ENCODE measurements around the gene AGRP. TPM values are rescaled to one million over a fixed set of nuclear protein-coding genes. Genes with fewer than 3 reads are reported as not detected.

The AGRP gene
- total RNA-seq, 1 experiment from 2014 or later, result not detected

DNA sequence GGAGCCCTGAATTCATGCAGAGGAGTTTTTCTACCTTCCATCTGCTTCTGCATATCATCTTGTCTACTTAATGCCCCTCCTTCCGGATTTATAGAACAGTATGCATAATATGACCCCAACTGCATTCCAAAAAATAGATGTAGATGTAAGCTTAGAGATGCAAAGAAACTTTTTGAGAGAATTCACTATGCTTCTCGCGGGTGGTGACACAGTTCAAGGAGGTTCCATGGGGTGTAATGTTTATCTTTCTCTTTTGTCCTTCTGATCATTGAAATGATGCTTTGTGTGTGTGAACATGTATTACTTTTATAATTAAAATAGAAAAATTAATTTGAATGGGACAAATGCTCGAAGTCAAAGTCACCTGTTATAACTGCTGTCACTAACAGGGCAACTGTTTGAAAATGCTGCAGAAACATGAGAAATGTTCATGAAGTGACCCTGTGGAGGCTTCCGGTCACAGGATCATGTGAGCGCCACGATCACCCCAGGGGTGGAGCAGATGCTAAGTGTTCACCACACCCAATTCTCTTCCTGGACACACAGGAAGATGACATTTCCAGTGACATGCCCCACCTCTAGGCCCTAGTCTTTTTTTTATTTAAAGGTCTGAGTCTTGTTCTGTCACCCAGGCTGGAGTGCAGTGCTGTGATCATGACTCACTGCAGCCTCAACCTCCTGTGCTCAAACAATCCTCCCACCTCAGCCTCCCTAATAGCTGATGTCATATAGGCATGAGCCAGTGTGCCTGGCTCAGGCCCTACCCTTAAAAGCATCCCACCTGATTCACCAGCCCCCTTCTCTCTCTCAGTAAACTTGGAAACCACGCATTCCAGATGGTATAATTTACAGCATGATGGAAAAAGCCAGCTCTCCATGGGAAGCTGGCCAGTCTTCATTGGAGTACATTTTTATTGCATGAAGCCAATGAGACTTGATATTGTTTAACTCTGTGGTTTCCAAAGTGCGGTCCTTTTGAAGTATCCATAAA lies 21.0 kb upstream of the AGRP start:
- intact Hi-C loops (cut with micrococcal nuclease; ENCODE audit: unreplicated experiment), result no loop called here
- Histone ChIP-seq H3K4me3 (ENCODE audit: low read depth, low read length) (no peak overlapping the region), H3K36me3 (ENCODE audit: control insufficient read depth, insufficient read depth, low read length) (no peaks in the 10 kb centered on the region), H3K27me3 (replicated peaks; ENCODE audit: control insufficient read depth, insufficient read depth, low read length) (no peaks in the 10 kb centered on the region), H3K9me3 (no peaks in the 10 kb centered on the region), H3K4me1 (no peaks in the 10 kb centered on the region)
- CTCF ChIA-PET, result interaction anchor here (0.6 to 0.7 kb wide), 3 partner anchors 9 to 23 kb away, joined by 3 to 5 read pairs (median 3); partner anchors contain the start of gene ATP6V0D1
- no TSS peak for BruUV-seq (replicated peaks)
- no peak overlapping the region for H3K4me3 Mint-ChIP-seq (ENCODE audit: unreplicated experiment)
- TF ChIP-seq, protein P1, sequence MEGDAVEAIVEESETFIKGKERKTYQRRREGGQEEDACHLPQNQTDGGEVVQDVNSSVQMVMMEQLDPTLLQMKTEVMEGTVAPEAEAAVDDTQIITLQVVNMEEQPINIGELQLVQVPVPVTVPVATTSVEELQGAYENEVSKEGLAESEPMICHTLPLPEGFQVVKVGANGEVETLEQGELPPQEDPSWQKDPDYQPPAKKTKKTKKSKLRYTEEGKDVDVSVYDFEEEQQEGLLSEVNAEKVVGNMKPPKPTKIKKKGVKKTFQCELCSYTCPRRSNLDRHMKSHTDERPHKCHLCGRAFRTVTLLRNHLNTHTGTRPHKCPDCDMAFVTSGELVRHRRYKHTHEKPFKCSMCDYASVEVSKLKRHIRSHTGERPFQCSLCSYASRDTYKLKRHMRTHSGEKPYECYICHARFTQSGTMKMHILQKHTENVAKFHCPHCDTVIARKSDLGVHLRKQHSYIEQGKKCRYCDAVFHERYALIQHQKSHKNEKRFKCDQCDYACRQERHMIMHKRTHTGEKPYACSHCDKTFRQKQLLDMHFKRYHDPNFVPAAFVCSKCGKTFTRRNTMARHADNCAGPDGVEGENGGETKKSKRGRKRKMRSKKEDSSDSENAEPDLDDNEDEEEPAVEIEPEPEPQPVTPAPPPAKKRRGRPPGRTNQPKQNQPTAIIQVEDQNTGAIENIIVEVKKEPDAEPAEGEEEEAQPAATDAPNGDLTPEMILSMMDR (IDR thresholded peaks at IDR 0.05; ENCODE audit: insufficient read depth in 1 of 2, low read depth in 1 of 2, low read length in 1 of 2, severe bottlenecking in 1 of 2, unreplicated experiment in 1 of 2), result no peak
- POLR2A ChIA-PET, result no interaction called here
- no peak for DNase-seq
- H3K4me1 Mint-ChIP-seq (ENCODE audit: low read depth, unreplicated experiment), result no peaks in the 10 kb centered on the region
- no peaks in the 10 kb centered on the region for H3K9me3 Mint-ChIP-seq (ENCODE audit: unreplicated experiment)
- H3K27ac Mint-ChIP-seq (ENCODE audit: unreplicated experiment), result no peak overlapping the region
- H3K27me3 Mint-ChIP-seq (ENCODE audit: insufficient read depth, unreplicated experiment), result no peaks in the 10 kb centered on the region
- H3K36me3 Mint-ChIP-seq (ENCODE audit: insufficient read depth, unreplicated experiment), result no peaks in the 10 kb centered on the region

DNA sequence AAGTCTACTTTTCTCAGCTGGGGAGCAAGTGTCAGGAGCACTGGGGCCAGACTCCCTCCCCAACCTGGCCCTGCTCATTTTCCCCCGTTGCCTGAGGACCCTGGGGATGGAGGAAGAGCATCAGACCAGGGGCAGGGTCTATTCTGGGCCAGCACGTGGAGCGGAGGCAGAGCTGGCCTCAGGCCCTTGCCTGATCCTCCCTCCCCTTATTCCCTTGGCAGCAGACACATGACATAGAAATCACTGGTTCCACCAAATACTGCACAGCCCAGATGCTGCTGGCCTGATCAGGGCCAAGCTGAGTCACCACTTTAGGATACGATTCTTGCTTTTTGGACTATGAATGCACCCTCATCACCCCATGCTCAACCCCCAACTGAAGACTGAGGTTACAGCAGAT lies 15.8 kb upstream of the AGRP start:
- intact Hi-C loops (cut with micrococcal nuclease; ENCODE audit: unreplicated experiment), result no loop called here
- no peaks in the 10 kb centered on the region for H3K36me3 Mint-ChIP-seq (ENCODE audit: insufficient read depth, unreplicated experiment)
- Histone ChIP-seq H3K9me3 (no peaks in the 10 kb centered on the region), H3K4me1 (no peaks in the 10 kb centered on the region), H3K27me3 (replicated peaks; ENCODE audit: control insufficient read depth, insufficient read depth, low read length) (no peaks in the 10 kb centered on the region), H3K36me3 (ENCODE audit: control insufficient read depth, insufficient read depth, low read length) (no peaks in the 10 kb centered on the region), H3K4me3 (ENCODE audit: low read depth, low read length) (no peak overlapping the region)
- no peak overlapping the region for H3K4me3 Mint-ChIP-seq (ENCODE audit: unreplicated experiment)
- BruUV-seq (replicated peaks), result no TSS peak
- ChIA-PET CTCF (interaction anchor here (1.5 kb wide), 1 partner anchor 22 kb away, joined by 4 read pairs; no protein-coding TSS in a partner anchor), POLR2A (no interaction called here)
- TF ChIP-seq, protein P1 (IDR thresholded peaks at IDR 0.05; ENCODE audit: insufficient read depth in 1 of 2, low read depth in 1 of 2, low read length in 1 of 2, severe bottlenecking in 1 of 2, unreplicated experiment in 1 of 2), result no peak
- no peaks in the 10 kb centered on the region for H3K27me3 Mint-ChIP-seq (ENCODE audit: insufficient read depth, unreplicated experiment)
- DNase-seq, result no peak
- H3K27ac Mint-ChIP-seq (ENCODE audit: unreplicated experiment), result no peak overlapping the region
- no peaks in the 10 kb centered on the region for H3K9me3 Mint-ChIP-seq (ENCODE audit: unreplicated experiment)
- H3K4me1 Mint-ChIP-seq (ENCODE audit: low read depth, unreplicated experiment), result no peaks in the 10 kb centered on the region

DNA sequence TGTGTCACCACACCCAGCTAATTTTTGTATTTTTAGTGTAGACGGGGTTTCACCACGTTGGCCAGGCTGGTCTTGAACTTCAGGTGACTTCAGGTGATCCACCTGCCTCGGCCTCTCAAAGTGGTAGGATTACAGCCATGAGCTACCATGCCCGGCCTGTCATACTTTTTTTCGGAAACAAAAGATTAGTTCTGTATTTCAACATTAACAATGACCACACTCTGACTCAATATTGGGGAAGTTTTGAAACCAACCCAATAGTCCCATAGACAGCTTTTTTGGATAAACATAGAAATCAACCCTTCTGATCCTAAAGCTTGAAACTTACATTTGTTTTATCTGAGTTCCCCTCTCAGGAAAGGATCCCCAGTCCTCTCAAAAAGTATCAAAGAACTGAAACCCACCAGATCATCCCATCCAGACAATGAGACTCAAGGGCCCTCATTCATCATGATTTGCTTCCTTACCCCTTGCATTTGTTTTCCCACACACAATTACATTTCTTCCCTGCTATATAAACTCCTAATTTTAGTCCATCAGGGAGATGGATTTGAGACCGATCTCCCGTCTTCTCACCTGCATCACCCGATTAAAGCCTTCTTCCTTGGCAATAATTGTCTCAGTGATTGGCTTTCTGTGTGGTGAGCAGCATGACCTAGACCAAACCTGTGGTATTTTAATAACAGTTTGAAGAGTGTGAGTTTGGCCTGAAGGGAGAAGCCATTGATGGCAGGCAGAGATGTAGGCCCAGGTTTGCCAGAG lies 7.2 kb upstream of the AGRP start:
- H3K36me3 ChIP-seq (ENCODE audit: control insufficient read depth, insufficient read depth, low read length), result no peaks in the 10 kb centered on the region
- no peak overlapping the region for H3K4me3 ChIP-seq (ENCODE audit: low read depth, low read length)
- no peaks in the 10 kb centered on the region for H3K27me3 Mint-ChIP-seq (ENCODE audit: insufficient read depth, unreplicated experiment)
- intact Hi-C loops (cut with micrococcal nuclease; ENCODE audit: unreplicated experiment), result no loop called here
- DNase-seq, result no peak
- CTCF ChIA-PET, result interaction anchor here (0.6 to 4.5 kb wide), 6 partner anchors 10 to 365 kb away, joined by 4 to 42 read pairs (median 15); partner anchors contain the start of gene ATP6V0D1
- TF ChIP-seq, protein P1 (IDR thresholded peaks at IDR 0.05; ENCODE audit: insufficient read depth in 1 of 2, low read depth in 1 of 2, low read length in 1 of 2, severe bottlenecking in 1 of 2, unreplicated experiment in 1 of 2), result no peak
- no peaks in the 10 kb centered on the region for H3K27me3 ChIP-seq (replicated peaks; ENCODE audit: control insufficient read depth, insufficient read depth, low read length)
- no peak overlapping the region for H3K4me3 Mint-ChIP-seq (ENCODE audit: unreplicated experiment)
- H3K27ac Mint-ChIP-seq (ENCODE audit: unreplicated experiment), result no peak overlapping the region
- H3K36me3 Mint-ChIP-seq (ENCODE audit: insufficient read depth, unreplicated experiment), result peaks cover 5% of the 10 kb centered on the region
- no peaks in the 10 kb centered on the region for H3K9me3 Mint-ChIP-seq (ENCODE audit: unreplicated experiment)
- no peaks in the 10 kb centered on the region for H3K9me3 ChIP-seq
- peaks cover 23% of the 10 kb centered on the region for H3K4me1 Mint-ChIP-seq (ENCODE audit: low read depth, unreplicated experiment)
- no TSS peak for BruUV-seq (replicated peaks)
- H3K4me1 ChIP-seq, result peaks cover 22% of the 10 kb centered on the region
- POLR2A ChIA-PET, result interaction anchor here (1.3 kb wide), 1 partner anchor 30 kb away, joined by 5 read pairs; no protein-coding TSS in a partner anchor

Data from Caco-2 (cell line).